Activated CD8-positive, alpha-beta T cell treated with anti-CD3 and anti-CD28 coated beads for 36 hours (primary cell): ENCODE measurements around the gene BICC1. TPM values are rescaled to one million over a fixed set of nuclear protein-coding genes. Genes with fewer than 3 reads are reported as not detected.

Experiments used
- ATAC-seq: fragments of 200-7000 bp; cut with Tn5 transposase; one replicate; pipeline ENCODE4 v1.10.0; 2021; ENCODE audit warnings: mild to moderate bottlenecking, moderate library complexity
- CTCF ChIA-PET: fragments of 350-600 bp; sonication (Branson Sonifier 250); formaldehyde crosslinking; loops from one replicate; lab custom pipeline; 2021; ENCODE audit warnings: antibody characterized with exemption; lab: Charles Lee
- POLR2A ChIA-PET: fragments of 350-600 bp; sonication (Branson Sonifier 250); formaldehyde crosslinking; loops from one replicate; lab custom pipeline; 2021; ENCODE audit warnings: antibody characterized with exemption; lab: Charles Lee
- DNase-seq: peaks from one replicate; pipeline ENCODE4 v3.0.0-alpha.2; 2020
- H3K27ac Mint-ChIP-seq: one replicate; pipeline ENCODE4 v1.8.0; 2021; ENCODE audit warnings: mild to moderate bottlenecking, mixed read lengths
- H3K27me3 Mint-ChIP-seq: one replicate; pipeline ENCODE4 v1.8.0; 2021; ENCODE audit warnings: mixed read lengths
- H3K36me3 Mint-ChIP-seq: one replicate; pipeline ENCODE4 v1.8.0; 2021; ENCODE audit warnings: low read depth, mixed read lengths
- H3K4me1 Mint-ChIP-seq: one replicate; pipeline ENCODE4 v1.8.0; 2021; ENCODE audit warnings: low read depth, mixed read lengths
- H3K4me3 Mint-ChIP-seq: one replicate; pipeline ENCODE4 v1.8.0; 2021; ENCODE audit warnings: mild to moderate bottlenecking, moderate library complexity, mixed read lengths
- H3K9me3 Mint-ChIP-seq: one replicate; pipeline ENCODE4 v1.8.0; 2021; ENCODE audit warnings: mixed read lengths
- CTCF ChIP-seq: fragments of 200-600 bp; IDR thresholded peaks from one replicate; pipeline ENCODE4 v1.8.0; 2022; ENCODE audit warnings: antibody characterized with exemption, mild to moderate bottlenecking
- intact Hi-C: fragments of 100-400 bp; cut with micrococcal nuclease; formaldehyde crosslinking; loops from one replicate; pipeline ENCODE4 v1.10.0; 2022
- total RNA-seq, 2 experiments: library from RNA; stranded (reverse); gene quantifications; one replicate each; pipeline ENCODE4 v1.2.3, GENCODE V29; 2021

BICC1 gene
- total RNA-seq, 2 experiments from 2014 or later: not detected

GRCh38 chr10:58714409-58714808, 201.7 kb downstream of the BICC1 start:
- ATAC-seq (no peak), DNase-seq (no peak)
- Mint-ChIP-seq H3K4me1 (no peaks in the 10 kb centered on the region), H3K36me3 (no peaks in the 10 kb centered on the region), H3K27ac (no peak overlapping the region), H3K4me3 (no peak overlapping the region), H3K9me3 (peaks cover 2% of the 10 kb centered on the region), H3K27me3 (no peaks in the 10 kb centered on the region)
- no peak for TF ChIP-seq CTCF
- intact Hi-C loops: no loop called here
- ChIA-PET CTCF (no interaction called here), POLR2A (no interaction called here)

GRCh38 chr10:58715061-58715460, 202.4 kb downstream of the BICC1 start:
- Mint-ChIP-seq H3K4me3 (no peak overlapping the region), H3K9me3 (peaks cover 2% of the 10 kb centered on the region), H3K36me3 (no peaks in the 10 kb centered on the region), H3K4me1 (no peaks in the 10 kb centered on the region), H3K27me3 (no peaks in the 10 kb centered on the region), H3K27ac (no peak overlapping the region)
- ATAC-seq: no peak
- ChIA-PET POLR2A (no interaction called here), CTCF (no interaction called here)
- TF ChIP-seq CTCF: no peak
- intact Hi-C loops: no loop called here
- no peak for DNase-seq

- H3K4me1 Mint-ChIP-seq: no peaks in the 10 kb centered on the region
- DNase-seq: no peak
- intact Hi-C loops: no loop called here
- no peak overlapping the region for H3K27ac Mint-ChIP-seq
- H3K4me3 Mint-ChIP-seq: no peak overlapping the region
- H3K36me3 Mint-ChIP-seq: no peaks in the 10 kb centered on the region
- H3K27me3 Mint-ChIP-seq: peaks cover 1% of the 10 kb centered on the region
- H3K9me3 Mint-ChIP-seq: peaks cover 2% of the 10 kb centered on the region
- ATAC-seq: no peak
- ChIA-PET POLR2A (no interaction called here), CTCF (no interaction called here)
- no peak for TF ChIP-seq CTCF
Observed at GRCh38 chr10:58718596-58718995, 205.9 kb downstream of the BICC1 start.

- CTCF ChIA-PET: no interaction called here
- Mint-ChIP-seq H3K27me3 (peaks cover 3% of the 10 kb centered on the region), H3K9me3 (peaks cover 2% of the 10 kb centered on the region), H3K4me1 (no peaks in the 10 kb centered on the region), H3K27ac (no peak overlapping the region), H3K4me3 (no peak overlapping the region), H3K36me3 (no peaks in the 10 kb centered on the region)
- ATAC-seq (no peak), DNase-seq (no peak)
- intact Hi-C loops: no loop called here
- no peak for TF ChIP-seq CTCF
- POLR2A ChIA-PET: no interaction called here
Observed at GRCh38 chr10:58721601-58722281, 209.1 kb downstream of the BICC1 start.

GRCh38 chr10:58723186-58723585, 210.5 kb downstream of the BICC1 start:
- H3K4me3 Mint-ChIP-seq: no peak overlapping the region
- no peaks in the 10 kb centered on the region for H3K4me1 Mint-ChIP-seq
- H3K9me3 Mint-ChIP-seq: no peaks in the 10 kb centered on the region
- POLR2A ChIA-PET: no interaction called here
- H3K27me3 Mint-ChIP-seq: peaks cover 4% of the 10 kb centered on the region
- no peak overlapping the region for H3K27ac Mint-ChIP-seq
- no peaks in the 10 kb centered on the region for H3K36me3 Mint-ChIP-seq
- intact Hi-C loops: no loop called here
- CTCF ChIA-PET: no interaction called here
- DNase-seq (no peak), ATAC-seq (no peak)
- no peak for TF ChIP-seq CTCF
